Skin epidermis (tissue), 12 donors: Measurements from ENCODE around the gene PITX3.
A peak's percentile ranks its signal among the peaks of the same experiment; 100 is the strongest.
"Not testable (repeated sequence)": the region's sequence is repeated elsewhere in the genome, so short reads cannot be mapped to it uniquely, and the experiment has no call there.

Experiments used
- H3K27ac ChIP-seq, 21 experiments: fragments of 200-600 bp; sonication (generic) in 11 of 21; one replicate each; pipeline ENCODE4 v1.5.0; 2020; ENCODE audit warnings: mild to moderate bottlenecking in 3 of 21, inconsistent platforms in 2 of 21, moderate library complexity in 2 of 21
- H3K4me3 ChIP-seq, 7 experiments: fragments of 200-600 bp; sonication (generic) in 2 of 7; one replicate each; pipeline ENCODE4 v1.5.0; 2020; ENCODE audit warnings: inconsistent platforms in 2 of 7, mild to moderate bottlenecking in 2 of 7, moderate library complexity in 1 of 7

PITX3 gene

GRCh38 chr10:102195296-102195870, 45.9 kb downstream of the PITX3 start:
- no peak overlapping the region for H3K27ac ChIP-seq
- H3K4me3 ChIP-seq, result no peak overlapping the region

GRCh38 chr10:102191956-102192355, 49.4 kb downstream of the PITX3 start:
- no peak overlapping the region for H3K27ac ChIP-seq
- H3K4me3 ChIP-seq, result no peak overlapping the region

DNA sequence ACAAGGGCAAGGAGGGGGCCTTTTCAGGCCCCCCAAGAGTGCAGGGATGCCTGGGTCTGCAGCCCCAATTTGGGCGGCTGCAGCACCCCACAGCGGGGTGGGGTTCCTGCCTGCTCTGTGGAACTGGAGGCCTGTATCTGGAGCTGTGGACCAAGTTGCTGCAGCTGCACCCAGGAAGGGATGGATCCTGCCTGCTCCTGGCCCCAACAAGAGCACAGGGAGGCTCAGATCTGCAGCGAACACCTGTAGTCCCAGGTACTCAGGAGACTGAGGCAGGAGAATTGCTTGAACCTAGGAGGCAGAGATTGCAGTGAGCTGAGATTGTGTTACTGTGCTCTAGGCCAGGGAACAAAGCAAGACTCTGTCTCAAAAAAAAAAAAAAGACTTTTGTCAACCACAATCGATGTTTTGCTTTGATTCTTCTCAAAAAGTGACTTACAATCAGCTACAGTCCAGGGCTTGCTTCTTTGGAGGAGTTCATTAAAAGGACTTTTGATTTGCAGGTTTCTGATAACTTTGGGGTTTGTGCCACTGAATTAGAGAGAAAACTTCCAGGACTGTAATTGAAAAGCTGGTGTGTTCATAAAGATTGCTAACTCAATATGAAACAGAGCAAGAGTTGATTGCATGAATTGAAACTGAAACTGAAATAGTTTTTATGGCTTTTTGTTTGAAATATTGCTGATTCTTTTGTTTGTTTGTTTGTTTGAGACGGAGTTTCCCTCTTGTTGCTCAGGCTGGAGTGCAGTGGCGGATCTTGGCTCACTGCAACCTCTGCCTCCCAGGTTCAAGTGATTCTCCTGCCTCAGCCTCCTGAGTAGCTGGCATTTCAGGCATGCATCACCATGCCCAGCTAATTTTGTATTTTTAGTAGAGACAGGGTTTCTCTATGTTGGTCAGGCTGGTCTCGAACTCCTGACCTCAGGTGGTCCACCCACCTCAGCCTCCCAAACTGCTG, 52.1 kb downstream of the PITX3 start:
- H3K4me3 ChIP-seq, result not testable (repeated sequence)

DNA sequence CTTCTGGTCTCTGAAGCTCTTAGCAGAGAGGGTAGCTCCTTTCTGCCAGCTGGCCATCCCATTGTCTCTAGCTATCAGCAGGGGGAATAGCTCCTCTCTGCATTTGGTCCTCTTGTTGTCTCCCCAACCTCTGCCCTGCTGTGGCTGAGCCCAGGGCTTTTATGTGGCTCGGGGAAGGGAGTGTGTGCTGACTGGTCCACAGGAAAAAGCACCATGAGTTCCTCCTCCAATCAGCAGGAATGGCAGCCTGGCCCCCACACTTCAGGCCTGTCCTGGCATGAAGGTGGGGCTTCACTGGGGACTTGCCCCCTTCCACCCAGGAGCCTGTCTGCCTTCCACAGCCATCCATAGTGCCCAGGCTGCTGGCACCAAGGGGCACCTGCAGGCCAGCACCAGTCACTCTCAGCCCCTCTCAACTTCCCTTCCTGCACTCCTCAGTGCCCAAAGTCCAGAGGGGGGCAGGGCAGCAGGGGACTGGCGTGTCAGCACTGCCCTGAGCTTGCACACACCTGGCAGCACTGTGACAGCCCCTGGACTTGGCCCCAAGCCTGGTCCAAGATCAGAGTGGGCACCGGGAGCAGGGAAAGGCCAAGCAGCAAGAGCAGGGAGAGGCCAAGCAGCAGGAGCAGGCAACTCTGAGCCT, 52.9 kb downstream of the PITX3 start:
- Histone ChIP-seq H3K27ac (peak overlapping the region in 10 of 21 experiments; percentile 8 to 82 (median 56)), H3K4me3 (no peak overlapping the region)

More for the DNA sequence above, 52.1 kb downstream of the PITX3 start:
- H3K27ac ChIP-seq, result peak overlapping the region in 17 of 21 experiments; percentile 6 to 82 (median 42)

DNA sequence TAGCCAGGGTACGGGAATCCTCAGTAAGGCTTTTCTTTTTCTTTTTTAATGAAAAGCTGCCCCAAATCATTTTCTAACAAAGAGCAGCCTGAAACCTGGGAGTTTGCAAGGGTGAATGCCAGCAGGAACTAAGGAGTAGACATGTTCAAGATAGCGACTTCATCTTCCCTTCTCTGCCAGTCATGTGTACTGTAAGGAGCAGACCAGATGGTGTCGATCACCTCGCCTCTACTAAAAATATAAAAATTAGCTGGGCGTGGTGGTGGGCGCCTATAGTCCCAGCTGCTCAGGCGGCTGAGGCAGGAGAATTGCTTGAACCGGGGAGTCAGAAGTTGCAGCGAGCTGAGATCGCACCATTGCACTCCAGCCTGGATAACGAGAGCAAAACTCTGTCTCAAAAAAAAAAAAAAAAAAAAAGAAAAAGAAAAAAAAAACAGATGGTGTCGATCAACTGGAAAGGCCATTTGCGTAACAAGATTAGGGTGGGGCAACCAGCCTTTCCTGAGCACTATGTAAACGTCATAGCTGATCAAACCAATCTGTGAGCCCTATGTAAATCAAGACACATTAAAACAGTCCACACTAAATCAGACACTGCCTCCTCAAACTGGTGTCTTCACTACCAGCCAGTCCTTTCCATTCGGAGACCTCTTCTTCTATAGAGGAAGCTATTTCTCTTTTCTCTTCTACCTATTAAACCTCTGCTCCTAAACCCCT, 55.3 kb downstream of the PITX3 start:
- Histone ChIP-seq H3K4me3 (no peak overlapping the region), H3K27ac (peak overlapping the region in 4 of 21 experiments; percentile 3 to 35 (median 18))

- H3K4me3 ChIP-seq, result no peak overlapping the region
- H3K27ac ChIP-seq, result peak overlapping the region in 1 of 21 experiments; percentile 35
These were observed 56.0 kb downstream of the PITX3 start for GRCh38 chr10:102185272-102185671.

GRCh38 chr10:102184606-102185005, 56.7 kb downstream of the PITX3 start:
- no peak overlapping the region for H3K27ac ChIP-seq
- no peak overlapping the region for H3K4me3 ChIP-seq
